ENCODE measurements around the gene DLGAP1.

DNA sequence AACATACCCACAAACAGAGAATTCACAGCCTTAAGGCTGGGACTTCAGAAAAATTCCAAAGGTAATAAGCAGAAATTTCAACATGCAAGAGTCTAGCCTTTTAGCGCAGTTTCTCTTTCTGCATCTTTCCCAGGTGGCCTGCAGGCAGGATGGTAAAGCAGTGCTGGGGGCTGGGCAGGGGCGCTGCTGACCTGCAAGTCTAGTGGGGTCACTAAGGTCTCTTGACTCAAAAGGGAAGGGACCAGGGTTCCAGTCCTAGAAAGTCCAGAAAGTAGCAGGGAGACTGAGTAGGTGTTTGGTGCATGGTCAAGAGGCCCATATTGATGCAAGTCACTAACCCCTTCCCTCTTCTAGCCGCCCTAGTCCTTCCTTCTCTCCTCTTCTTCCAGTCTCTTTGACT is 835.9 kb downstream of the DLGAP1 start:
- TF ChIP-seq CTCF (IDR thresholded peaks at IDR 0.05) (no peak), POLR2A (IDR thresholded peaks at IDR 0.05) (no peak)

All from testis (tissue), 2 donors.